22Rv1 (cell line): ENCODE measurements around the gene ATP6V0E2.

ENCODE experiments used
- H3K27ac ChIP-seq: fragments of 450-650 bp; 2 replicates; pipeline ENCODE4 v1.5.1; 2017
- CTCF ChIP-seq: fragments of 450-650 bp; IDR thresholded peaks from 2 replicates; pipeline ENCODE4 v1.5.1; 2017; ENCODE audit warnings: mild to moderate bottlenecking
- ZFX ChIP-seq: fragments of 450-650 bp; IDR thresholded peaks from 2 replicates; pipeline ENCODE4 v1.6.1; 2017; ENCODE audit warnings: antibody characterized with exemption, borderline replicate concordance

Gene ATP6V0E2

GRCh38 chr7:149870274-149870673, 3.5 kb upstream of the ATP6V0E2 start:
- TF ChIP-seq CTCF (no peak), ZFX (no peak)

GRCh38 chr7:149870701-149871483, 2.9 kb upstream of the ATP6V0E2 start:
- TF ChIP-seq ZFX (no peak), CTCF (no peak)

More at GRCh38 chr7:149870274-149870673, 3.5 kb upstream of the ATP6V0E2 start:
- no peak overlapping the region for H3K27ac ChIP-seq

GRCh38 chr7:149871576-149871975, 2.2 kb upstream of the ATP6V0E2 start:
- TF ChIP-seq CTCF, result no peak
- TF ChIP-seq ZFX, result no peak
- H3K27ac ChIP-seq, result no peak overlapping the region; the same call in 1 of the 2 replicates

More at GRCh38 chr7:149870701-149871483, 2.9 kb upstream of the ATP6V0E2 start:
- H3K27ac ChIP-seq, result no peak overlapping the region

- TF ChIP-seq ZFX (no peak), CTCF (peak; percentile 20; the same call in 1 of the 2 replicates)
- peak overlapping the region; percentile 86 for H3K27ac ChIP-seq
Measured at GRCh38 chr7:149872419-149873073, 1.2 kb upstream of the ATP6V0E2 start.

GRCh38 chr7:149873970-149874643, 338 bp downstream of the ATP6V0E2 start:
- H3K27ac ChIP-seq, result peak overlapping the region; percentile 86
- TF ChIP-seq CTCF (peak; percentile 18; the same call in 1 of the 2 replicates), ZFX (no peak)

- no peak for TF ChIP-seq CTCF
- TF ChIP-seq ZFX, result no peak
- peak overlapping the region; percentile 86 for H3K27ac ChIP-seq
Measured at GRCh38 chr7:149874644-149875028, 867 bp downstream of the ATP6V0E2 start.

GRCh38 chr7:149875396-149875795, 1.6 kb downstream of the ATP6V0E2 start:
- TF ChIP-seq ZFX, result no peak
- no peak for TF ChIP-seq CTCF
- H3K27ac ChIP-seq, result no peak overlapping the region
